ENCODE data around the gene PNPLA3.

The PNPLA3 gene

GRCh38 chr22:43917521-43917920 is 6.1 kb upstream of the PNPLA3 start:
- Histone ChIP-seq H3K4me1 (ENCODE audit: insufficient read depth, low read length) (no peaks in the 10 kb centered on the region), H3K79me2 (ENCODE audit: insufficient read depth, low read length) (no peaks in the 10 kb centered on the region), H3K27me3 (ENCODE audit: insufficient read depth, low read length, poor library complexity) (no peaks in the 10 kb centered on the region), H3K4me2 (ENCODE audit: insufficient read depth, low read length) (no peak overlapping the region), H3K27ac (ENCODE audit: low read length) (no peak overlapping the region), H3K36me3 (ENCODE audit: insufficient read depth, low read length) (no peaks in the 10 kb centered on the region), H2AFZ (ENCODE audit: low read depth, low read length) (no peak overlapping the region), H4K20me1 (ENCODE audit: insufficient read depth, low read length) (peaks cover 2% of the 10 kb centered on the region; the same call in 1 of the 2 replicates), H3K4me3 (ENCODE audit: low read depth in 1 of 2, low read length in 2 of 2) (no peak overlapping the region), H3K9me3 (ENCODE audit: insufficient read depth, low read length, severe bottlenecking) (no peaks in the 10 kb centered on the region), H3K9ac (ENCODE audit: low read depth, low read length) (no peak overlapping the region)
- DNase-seq = no peak
- no peak for ATAC-seq (ENCODE audit: insufficient read depth, low read depth)
- TF ChIP-seq EZH2 (IDR thresholded peaks at IDR 0.05; ENCODE audit: borderline replicate concordance, low read depth, low read length, severe bottlenecking) (no peak), CTCF (IDR thresholded peaks at IDR 0.05; ENCODE audit: borderline replicate concordance, extremely low read depth, low read length, poor library complexity, severe bottlenecking) (no peak)

GRCh38 chr22:43919106-43919973 is 4.3 kb upstream of the PNPLA3 start:
- Histone ChIP-seq H3K27me3 (ENCODE audit: insufficient read depth, low read length, poor library complexity) (no peaks in the 10 kb centered on the region), H3K4me2 (ENCODE audit: insufficient read depth, low read length) (no peak overlapping the region), H3K79me2 (ENCODE audit: insufficient read depth, low read length) (no peaks in the 10 kb centered on the region), H3K9me3 (ENCODE audit: insufficient read depth, low read length, severe bottlenecking) (no peaks in the 10 kb centered on the region), H2AFZ (ENCODE audit: low read depth, low read length) (no peak overlapping the region), H3K4me1 (ENCODE audit: insufficient read depth, low read length) (no peaks in the 10 kb centered on the region), H3K36me3 (ENCODE audit: insufficient read depth, low read length) (no peaks in the 10 kb centered on the region), H3K9ac (ENCODE audit: low read depth, low read length) (no peak overlapping the region), H3K4me3 (ENCODE audit: low read depth in 1 of 2, low read length in 2 of 2) (no peak overlapping the region), H3K27ac (ENCODE audit: low read length) (no peak overlapping the region), H4K20me1 (ENCODE audit: insufficient read depth, low read length) (peaks cover 2% of the 10 kb centered on the region; the same call in 1 of the 2 replicates)
- DNase-seq (no peak), ATAC-seq (ENCODE audit: insufficient read depth, low read depth) (no peak)
- no peak for TF ChIP-seq CTCF (IDR thresholded peaks at IDR 0.05; ENCODE audit: borderline replicate concordance, extremely low read depth, low read length, poor library complexity, severe bottlenecking)
- no peak for TF ChIP-seq EZH2 (IDR thresholded peaks at IDR 0.05; ENCODE audit: borderline replicate concordance, low read depth, low read length, severe bottlenecking)

- TF ChIP-seq EZH2 (IDR thresholded peaks at IDR 0.05; ENCODE audit: borderline replicate concordance, low read depth, low read length, severe bottlenecking) (no peak), CTCF (IDR thresholded peaks at IDR 0.05; ENCODE audit: borderline replicate concordance, extremely low read depth, low read length, poor library complexity, severe bottlenecking) (no peak)
- Histone ChIP-seq H3K79me2 (ENCODE audit: insufficient read depth, low read length) (no peaks in the 10 kb centered on the region), H3K36me3 (ENCODE audit: insufficient read depth, low read length) (no peaks in the 10 kb centered on the region), H3K4me1 (ENCODE audit: insufficient read depth, low read length) (no peaks in the 10 kb centered on the region), H3K4me3 (ENCODE audit: low read depth in 1 of 2, low read length in 2 of 2) (no peak overlapping the region), H3K9me3 (ENCODE audit: insufficient read depth, low read length, severe bottlenecking) (no peaks in the 10 kb centered on the region), H3K27me3 (ENCODE audit: insufficient read depth, low read length, poor library complexity) (no peaks in the 10 kb centered on the region), H4K20me1 (ENCODE audit: insufficient read depth, low read length) (peaks cover 2% of the 10 kb centered on the region; the same call in 1 of the 2 replicates), H2AFZ (ENCODE audit: low read depth, low read length) (no peak overlapping the region), H3K27ac (ENCODE audit: low read length) (no peak overlapping the region), H3K4me2 (ENCODE audit: insufficient read depth, low read length) (no peak overlapping the region), H3K9ac (ENCODE audit: low read depth, low read length) (no peak overlapping the region)
- DNase-seq (no peak), ATAC-seq (ENCODE audit: insufficient read depth, low read depth) (no peak)
Measured at GRCh38 chr22:43921370-43921769, 2.2 kb upstream of the PNPLA3 start.

Data from DND-41 (cell line).